ENCODE results near the gene PSMD12. TPM values are rescaled to one million over a fixed set of nuclear protein-coding genes. Genes with fewer than 3 reads are reported as not detected.
A peak's percentile ranks its signal among the peaks of the same experiment; 100 is the strongest.

The PSMD12 gene
- total and polyA plus RNA-seq, 9 of the 15 experiments (the other 6 are each of a cell fraction or from before 2014, with no cell fraction given) = 36.6 to 150 (median 65.5) TPM

- TF ChIP-seq CUX1 (CRISPR knock-in tag; IDR thresholded peaks at IDR 0.05) (no peak), TRIM25 (IDR thresholded peaks at IDR 0.05; ENCODE audit: borderline replicate concordance) (no peak), KDM1A (IDR thresholded peaks at IDR 0.05) (no peak), DNMT1 (IDR thresholded peaks at IDR 0.05) (no peak), DPF2 (IDR thresholded peaks at IDR 0.05) (no peak; the same call in 1 of the 2 replicates), DACH1 (IDR thresholded peaks at IDR 0.05; ENCODE audit: partially characterized antibody) (peak; percentile 75), STAT6 (CRISPR knock-in tag; IDR thresholded peaks at IDR 0.05) (peak; percentile 38; the same call in 1 of the 2 replicates), TRIM28 (IDR thresholded peaks at IDR 0.05) (no peak), HDAC1 (IDR thresholded peaks at IDR 0.05) (peak in 1 of 2 experiments; percentile 89; a peak in 2 of 4 replicates), ZNF518B (CRISPR knock-in tag; IDR thresholded peaks at IDR 0.05) (no peak), HOMEZ (CRISPR knock-in tag; IDR thresholded peaks at IDR 0.05) (no peak)
These were observed at the start of gene PSMD12 (continued) for GRCh38 chr17:67366193-67367157.

Measured in K562 (cell line).